D721Med (cell line): Measurements from ENCODE around the gene SUPT4H1.

Source experiments
- DNase-seq: peaks from one replicate; pipeline ENCODE4 v3.0.0; 2011; ENCODE audit warnings: low spot score; ENCODE audit not compliant: insufficient read length
- FAIRE-seq: peaks from 2 replicates; lab custom pipeline; 2011; peaks lifted over from hg19 to GRCh38; lab: Jason Lieb, UNC
- CTCF ChIP-seq: IDR thresholded peaks from 2 replicates; pipeline ENCODE4 v1.5.1; 2012; ENCODE audit warnings: mild to moderate bottlenecking, control low read depth; ENCODE audit not compliant: insufficient read depth; ENCODE audit errors: missing control alignments

Gene SUPT4H1

GRCh38 chr17:58380207-58381123 lies 28.5 kb upstream of the SUPT4H1 start:
- no peak for FAIRE-seq

GRCh38 chr17:58379511-58379824 lies 27.5 kb upstream of the SUPT4H1 start:
- TF ChIP-seq CTCF = no peak
- DNase-seq = no peak
- no peak for FAIRE-seq

More at GRCh38 chr17:58380207-58381123, 28.5 kb upstream of the SUPT4H1 start:
- no peak for TF ChIP-seq CTCF
- no peak for DNase-seq

- TF ChIP-seq CTCF = no peak
- FAIRE-seq = no peak
- no peak for DNase-seq
Observed at GRCh38 chr17:58378733-58379510, 26.9 kb upstream of the SUPT4H1 start.

- no peak for TF ChIP-seq CTCF
- FAIRE-seq (no peak), DNase-seq (no peak)
Observed at GRCh38 chr17:58377661-58378060, 25.7 kb upstream of the SUPT4H1 start.

GRCh38 chr17:58377093-58377601 lies 25.1 kb upstream of the SUPT4H1 start:
- DNase-seq = no peak
- no peak for TF ChIP-seq CTCF
- no peak for FAIRE-seq

- FAIRE-seq (no peak), DNase-seq (no peak)
- TF ChIP-seq CTCF = no peak
Observed at GRCh38 chr17:58376472-58377000, 24.5 kb upstream of the SUPT4H1 start.
